CD8-positive, alpha-beta memory T cell (primary cell): Measurements from ENCODE around the gene PTPRM. TPM values are rescaled to one million over a fixed set of nuclear protein-coding genes. Genes with fewer than 3 reads are reported as not detected.

ENCODE experiments used
- CTCF ChIA-PET: fragments of 350-600 bp; sonication (Branson Sonifier 250); formaldehyde crosslinking; loops from one replicate; lab custom pipeline; 2021; ENCODE audit warnings: antibody characterized with exemption; lab: Charles Lee
- POLR2A ChIA-PET: fragments of 350-600 bp; sonication (Branson Sonifier 250); formaldehyde crosslinking; loops from one replicate; lab custom pipeline; 2021; ENCODE audit warnings: antibody characterized with exemption; lab: Charles Lee
- DNase-seq, 5 donors: peaks; one replicate each; pipeline versions ENCODE4 v3.0.0 to v3.0.0-alpha.2; 2020 to 2022; ENCODE audit warnings: mixed read lengths in 1 of 5
- H3K27ac ChIP-seq: one replicate; pipeline ENCODE4 v1.7.0; 2013; ENCODE audit warnings: low read depth, mild to moderate bottlenecking, low read length, moderate library complexity
- H3K27me3 ChIP-seq: 2 replicates; pipeline ENCODE4 v1.7.0; 2013; ENCODE audit warnings: low read length, mild to moderate bottlenecking; ENCODE audit not compliant: insufficient read depth, poor library complexity, severe bottlenecking
- H3K36me3 ChIP-seq: 2 replicates; pipeline ENCODE4 v1.7.0; 2013; ENCODE audit warnings: mild to moderate bottlenecking, low read length, moderate library complexity; ENCODE audit not compliant: insufficient read depth
- H3K4me1 ChIP-seq: 2 replicates; pipeline ENCODE4 v1.7.0; 2013; ENCODE audit warnings: mild to moderate bottlenecking, low read length, moderate library complexity; ENCODE audit not compliant: insufficient read depth
- H3K4me3 ChIP-seq: 2 replicates; pipeline ENCODE4 v1.7.0; 2013; ENCODE audit warnings: mild to moderate bottlenecking, low read length
- H3K9me3 ChIP-seq: 2 replicates; pipeline ENCODE4 v1.7.0; 2013; ENCODE audit warnings: mild to moderate bottlenecking, low read length
- H3K27ac Mint-ChIP-seq, 8 donors: one replicate each; pipeline ENCODE4 v1.8.0; 2020 to 2021; ENCODE audit warnings: mixed read lengths in 8 of 8, mild to moderate bottlenecking in 6 of 8, inconsistent platforms in 3 of 8, moderate library complexity in 3 of 8
- H3K27me3 Mint-ChIP-seq, 2 donors: one replicate each; pipeline ENCODE4 v1.8.0; 2020 to 2021; ENCODE audit warnings: mixed read lengths in 2 of 2, mild to moderate bottlenecking in 1 of 2, moderate library complexity in 1 of 2
- H3K36me3 Mint-ChIP-seq, 3 donors: one replicate each; pipeline ENCODE4 v1.8.0; 2020 to 2021; ENCODE audit warnings: mixed read lengths in 3 of 3, inconsistent platforms in 1 of 3, mild to moderate bottlenecking in 1 of 3
- H3K4me1 Mint-ChIP-seq, 3 donors: one replicate each; pipeline ENCODE4 v1.8.0; 2020 to 2021; ENCODE audit warnings: mixed read lengths in 3 of 3, inconsistent platforms in 1 of 3, mild to moderate bottlenecking in 1 of 3
- H3K4me3 Mint-ChIP-seq, 7 donors: one replicate each; pipeline ENCODE4 v1.8.0; 2020 to 2021; ENCODE audit warnings: mixed read lengths in 7 of 7, mild to moderate bottlenecking in 6 of 7, moderate library complexity in 4 of 7, inconsistent platforms in 2 of 7
- H3K9me3 Mint-ChIP-seq, 5 donors: one replicate each; pipeline ENCODE4 v1.8.0; 2020 to 2022; ENCODE audit warnings: mixed read lengths in 5 of 5, mild to moderate bottlenecking in 3 of 5, moderate library complexity in 2 of 5, inconsistent platforms in 1 of 5
- polyA plus RNA-seq: library from polyadenylated mRNA; unstranded; fragments of 300-500 nt; fragmentation: Illumina TruSeq; gene quantifications from one replicate; pipeline ENCODE4 v1.2.3, GENCODE V29; 2021
- total RNA-seq, 2 experiments: library from RNA; stranded (reverse); gene quantifications; one replicate each; pipeline ENCODE4 v1.2.3, GENCODE V29; 2021

PTPRM gene
- total and polyA plus RNA-seq, 3 experiments from 2014 or later, result 3.9 to 7.4 (median 5.3) TPM

DNA sequence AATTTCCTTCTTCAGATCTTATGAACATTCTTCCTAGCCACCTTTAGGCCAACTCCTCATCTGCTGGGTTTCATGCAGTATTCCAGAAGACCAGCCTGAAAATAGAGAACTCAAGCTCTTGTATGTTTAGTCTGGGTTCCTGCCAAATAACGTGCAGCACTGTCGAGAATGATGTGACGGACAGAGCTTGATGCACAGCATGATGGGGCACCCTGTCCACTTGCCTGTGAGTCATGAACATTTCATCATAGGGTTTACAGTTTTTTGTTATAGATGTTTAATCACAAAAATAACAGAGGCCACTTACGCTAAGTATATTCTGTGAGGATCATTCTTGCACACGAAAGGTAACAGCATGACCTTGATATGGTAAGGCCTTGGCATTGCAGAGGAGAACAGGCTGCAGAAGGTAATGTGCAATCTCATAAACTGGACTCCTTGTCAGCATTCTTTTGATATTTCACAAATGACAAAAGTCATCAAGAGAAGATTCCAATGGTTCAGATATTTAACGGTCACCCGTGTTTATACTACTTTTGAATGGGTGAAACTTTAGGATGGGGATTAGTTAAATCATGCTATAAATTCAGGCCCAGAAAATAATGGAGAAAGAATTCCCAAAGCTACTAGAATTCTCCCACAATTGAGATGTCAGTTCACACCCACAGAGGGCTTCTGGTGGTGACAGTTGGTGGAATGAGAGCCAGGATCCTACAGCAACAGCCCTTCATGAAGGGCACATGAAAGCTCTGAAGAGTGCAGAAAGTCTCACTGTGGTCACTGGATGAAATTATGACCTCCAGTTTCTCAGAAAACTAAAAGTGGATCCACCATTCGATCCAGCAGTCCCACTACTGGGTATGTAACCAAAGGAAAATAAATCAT lies 646.0 kb downstream of the PTPRM start:
- H3K27me3 Mint-ChIP-seq, result no peaks in the 10 kb centered on the region
- Histone ChIP-seq H3K4me1 (no peaks in the 10 kb centered on the region), H3K4me3 (no peak overlapping the region), H3K27me3 (no peaks in the 10 kb centered on the region), H3K9me3 (no peaks in the 10 kb centered on the region), H3K27ac (no peak overlapping the region), H3K36me3 (no peaks in the 10 kb centered on the region)
- no peak overlapping the region for H3K4me3 Mint-ChIP-seq
- peaks cover 0 to 3% (median 0%) of the 10 kb centered on the region in 3 donors for H3K36me3 Mint-ChIP-seq
- H3K4me1 Mint-ChIP-seq, result no peaks in the 10 kb centered on the region
- POLR2A ChIA-PET, result no interaction called here
- H3K9me3 Mint-ChIP-seq, result peaks cover 0 to 5% (median 0%) of the 10 kb centered on the region in 5 donors
- CTCF ChIA-PET, result no interaction called here
- DNase-seq, result no peak
- H3K27ac Mint-ChIP-seq, result no peak overlapping the region

GRCh38 chr18:8215741-8216140 lies 648.6 kb downstream of the PTPRM start:
- no peak overlapping the region for H3K4me3 ChIP-seq
- ChIA-PET CTCF (no interaction called here), POLR2A (no interaction called here)
- Mint-ChIP-seq H3K27ac (no peak overlapping the region), H3K4me1 (no peaks in the 10 kb centered on the region), H3K4me3 (no peak overlapping the region), H3K36me3 (peaks cover 0 to 3% (median 0%) of the 10 kb centered on the region in 3 donors), H3K27me3 (no peaks in the 10 kb centered on the region), H3K9me3 (peaks cover 0 to 3% (median 0%) of the 10 kb centered on the region in 5 donors)
- H3K9me3 ChIP-seq, result no peaks in the 10 kb centered on the region
- no peaks in the 10 kb centered on the region for H3K27me3 ChIP-seq
- H3K27ac ChIP-seq, result no peak overlapping the region
- no peaks in the 10 kb centered on the region for H3K4me1 ChIP-seq
- no peak for DNase-seq
- no peaks in the 10 kb centered on the region for H3K36me3 ChIP-seq

GRCh38 chr18:8217051-8217564 lies 650.0 kb downstream of the PTPRM start:
- peaks cover 0 to 4% (median 0%) of the 10 kb centered on the region in 5 donors for H3K9me3 Mint-ChIP-seq
- no peaks in the 10 kb centered on the region for H3K27me3 Mint-ChIP-seq
- no peaks in the 10 kb centered on the region for H3K36me3 Mint-ChIP-seq
- Histone ChIP-seq H3K4me1 (no peaks in the 10 kb centered on the region), H3K9me3 (no peaks in the 10 kb centered on the region), H3K36me3 (no peaks in the 10 kb centered on the region), H3K27me3 (no peaks in the 10 kb centered on the region), H3K4me3 (no peak overlapping the region), H3K27ac (no peak overlapping the region)
- ChIA-PET POLR2A (no interaction called here), CTCF (no interaction called here)
- no peak for DNase-seq
- no peaks in the 10 kb centered on the region for H3K4me1 Mint-ChIP-seq
- H3K27ac Mint-ChIP-seq, result no peak overlapping the region
- no peak overlapping the region for H3K4me3 Mint-ChIP-seq

DNA sequence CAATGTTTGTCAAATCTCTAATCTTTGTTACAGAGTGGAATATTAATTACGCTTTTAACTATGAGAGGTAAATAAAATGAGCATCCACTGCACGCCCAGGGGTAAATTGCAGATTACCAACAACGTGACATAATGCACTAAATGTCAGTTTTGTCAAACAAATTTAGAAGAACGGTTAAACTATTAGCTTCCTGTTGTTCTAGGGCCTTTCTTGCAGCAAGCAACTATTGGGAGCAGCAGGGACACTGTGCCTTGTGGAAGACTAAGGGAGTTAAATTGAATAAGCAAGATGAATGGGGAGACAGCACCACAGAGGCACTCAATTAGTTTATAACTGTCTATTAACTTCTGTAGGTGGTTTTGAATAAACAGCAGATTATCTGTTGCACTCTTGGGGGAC lies 651.1 kb downstream of the PTPRM start:
- no peaks in the 10 kb centered on the region for H3K36me3 ChIP-seq
- POLR2A ChIA-PET, result no interaction called here
- no peaks in the 10 kb centered on the region for H3K9me3 ChIP-seq
- H3K4me1 ChIP-seq, result no peaks in the 10 kb centered on the region
- H3K4me3 ChIP-seq, result no peak overlapping the region
- no peak overlapping the region for H3K27ac Mint-ChIP-seq
- H3K4me1 Mint-ChIP-seq, result no peaks in the 10 kb centered on the region
- no peaks in the 10 kb centered on the region for H3K27me3 Mint-ChIP-seq
- DNase-seq, result no peak
- no peak overlapping the region for H3K4me3 Mint-ChIP-seq
- CTCF ChIA-PET, result no interaction called here
- H3K36me3 Mint-ChIP-seq, result no peaks in the 10 kb centered on the region
- H3K9me3 Mint-ChIP-seq, result peaks cover 0 to 4% (median 0%) of the 10 kb centered on the region in 5 donors
- no peaks in the 10 kb centered on the region for H3K27me3 ChIP-seq
- no peak overlapping the region for H3K27ac ChIP-seq

DNA sequence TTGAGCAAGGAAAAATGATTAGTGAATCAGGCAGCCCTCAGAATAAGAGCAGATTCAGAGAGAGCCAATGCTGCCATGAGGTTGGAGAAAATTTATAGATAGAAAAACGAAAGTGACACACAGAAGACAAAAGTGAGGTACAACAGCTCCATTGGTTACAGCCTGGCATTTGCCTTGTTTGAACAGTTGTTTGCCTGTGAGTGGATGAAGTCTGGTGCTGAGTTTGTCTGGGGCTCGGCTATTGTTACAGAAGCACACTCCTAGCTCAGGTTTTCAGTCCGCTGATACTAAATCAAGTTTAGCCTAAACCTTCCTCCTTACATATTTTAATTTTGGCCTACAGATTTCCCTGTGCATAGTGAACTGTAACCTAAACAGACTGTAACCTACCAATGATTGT lies 654.3 kb downstream of the PTPRM start:
- CTCF ChIA-PET, result no interaction called here
- Mint-ChIP-seq H3K4me3 (no peak overlapping the region), H3K27me3 (no peaks in the 10 kb centered on the region), H3K27ac (no peak overlapping the region), H3K36me3 (no peaks in the 10 kb centered on the region), H3K9me3 (peaks cover 0 to 4% (median 3%) of the 10 kb centered on the region in 5 donors), H3K4me1 (no peaks in the 10 kb centered on the region)
- POLR2A ChIA-PET, result no interaction called here
- DNase-seq, result no peak
- no peaks in the 10 kb centered on the region for H3K36me3 ChIP-seq
- no peaks in the 10 kb centered on the region for H3K27me3 ChIP-seq
- H3K4me1 ChIP-seq, result no peaks in the 10 kb centered on the region
- no peaks in the 10 kb centered on the region for H3K9me3 ChIP-seq
- no peak overlapping the region for H3K4me3 ChIP-seq
- H3K27ac ChIP-seq, result no peak overlapping the region

DNA sequence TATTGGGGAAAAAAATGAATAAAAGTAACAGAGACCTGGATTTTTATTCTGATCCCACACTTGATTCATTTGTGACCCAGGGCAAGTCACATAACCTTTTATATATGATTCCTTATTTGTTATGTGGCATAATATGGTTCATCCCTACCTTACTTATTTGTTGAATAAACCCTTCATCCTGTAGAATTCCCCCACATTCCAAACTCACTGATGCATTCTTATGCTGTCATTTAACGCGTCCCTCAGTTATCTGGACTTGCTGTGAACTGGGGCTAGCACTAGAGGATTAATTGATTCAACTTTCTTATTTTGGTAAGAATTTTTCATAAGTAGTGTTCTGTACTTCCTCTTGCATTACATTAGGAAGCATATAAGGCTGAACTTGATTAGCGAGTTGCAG lies 657.5 kb downstream of the PTPRM start:
- Mint-ChIP-seq H3K4me1 (no peaks in the 10 kb centered on the region), H3K4me3 (no peak overlapping the region), H3K27ac (no peak overlapping the region), H3K36me3 (no peaks in the 10 kb centered on the region), H3K27me3 (no peaks in the 10 kb centered on the region), H3K9me3 (peaks cover 0 to 9% (median 3%) of the 10 kb centered on the region in 5 donors)
- CTCF ChIA-PET, result no interaction called here
- Histone ChIP-seq H3K36me3 (no peaks in the 10 kb centered on the region), H3K4me3 (no peak overlapping the region), H3K27me3 (no peaks in the 10 kb centered on the region), H3K9me3 (no peaks in the 10 kb centered on the region), H3K4me1 (no peaks in the 10 kb centered on the region), H3K27ac (no peak overlapping the region)
- POLR2A ChIA-PET, result no interaction called here
- DNase-seq, result no peak

DNA sequence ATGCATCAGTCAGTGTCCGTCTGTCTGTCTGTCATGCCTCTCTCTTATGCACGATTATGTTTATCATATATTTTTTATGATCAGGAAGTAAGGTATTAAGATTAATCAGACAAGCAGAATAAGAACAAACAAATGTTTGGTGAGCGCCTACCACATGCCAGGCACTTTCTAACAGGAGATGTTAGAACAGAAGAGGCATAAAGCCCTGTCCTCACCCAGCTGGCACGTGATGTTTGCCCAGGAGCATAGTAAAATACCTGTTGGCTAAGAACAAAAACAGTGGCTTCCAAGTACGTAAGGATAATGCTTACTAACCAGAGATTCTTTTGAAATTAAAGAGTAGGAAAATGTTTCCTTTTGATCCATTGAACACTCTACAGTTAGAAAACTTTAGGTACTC lies 661.9 kb downstream of the PTPRM start:
- CTCF ChIA-PET, result no interaction called here

DNA sequence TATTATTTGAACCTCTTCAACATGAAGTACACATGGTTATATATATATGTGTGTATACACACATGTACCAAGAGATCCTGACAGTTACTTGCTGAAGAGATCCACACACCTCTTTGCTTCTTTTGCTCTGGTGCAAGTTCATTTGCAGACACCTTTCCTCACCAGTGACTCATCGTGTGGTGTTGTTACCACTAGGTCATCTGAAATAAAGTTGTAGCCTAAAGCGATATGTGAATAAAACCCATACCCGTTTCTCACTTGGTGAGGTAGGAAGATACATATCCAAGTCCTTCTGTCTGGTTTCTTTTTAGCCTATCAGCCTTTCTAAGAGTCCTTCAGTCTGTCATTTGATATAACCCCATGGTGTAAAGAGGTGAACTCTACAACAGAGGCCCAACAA lies 662.7 kb downstream of the PTPRM start:
- no peak overlapping the region for H3K4me3 Mint-ChIP-seq
- no peaks in the 10 kb centered on the region for H3K4me1 ChIP-seq
- H3K27me3 ChIP-seq, result no peaks in the 10 kb centered on the region
- H3K27ac ChIP-seq, result no peak overlapping the region
- H3K27me3 Mint-ChIP-seq, result no peaks in the 10 kb centered on the region
- peaks cover 0 to 10% (median 0%) of the 10 kb centered on the region in 5 donors for H3K9me3 Mint-ChIP-seq
- CTCF ChIA-PET, result no interaction called here
- H3K9me3 ChIP-seq, result no peaks in the 10 kb centered on the region
- DNase-seq, result no peak
- H3K36me3 Mint-ChIP-seq, result peaks cover 0 to 1% (median 0%) of the 10 kb centered on the region in 3 donors
- no peaks in the 10 kb centered on the region for H3K4me1 Mint-ChIP-seq
- POLR2A ChIA-PET, result no interaction called here
- H3K27ac Mint-ChIP-seq, result no peak overlapping the region
- no peak overlapping the region for H3K4me3 ChIP-seq
- no peaks in the 10 kb centered on the region for H3K36me3 ChIP-seq

More for the DNA sequence above, 661.9 kb downstream of the PTPRM start:
- no peak overlapping the region for H3K27ac Mint-ChIP-seq
- no peak for DNase-seq
- H3K36me3 Mint-ChIP-seq, result peaks cover 0 to 1% (median 0%) of the 10 kb centered on the region in 3 donors
- H3K36me3 ChIP-seq, result no peaks in the 10 kb centered on the region
- peaks cover 0 to 6% (median 0%) of the 10 kb centered on the region in 5 donors for H3K9me3 Mint-ChIP-seq
- no peaks in the 10 kb centered on the region for H3K9me3 ChIP-seq
- H3K27ac ChIP-seq, result no peak overlapping the region
- no peak overlapping the region for H3K4me3 ChIP-seq
- no peaks in the 10 kb centered on the region for H3K27me3 Mint-ChIP-seq
- no peaks in the 10 kb centered on the region for H3K4me1 ChIP-seq
- POLR2A ChIA-PET, result no interaction called here
- H3K4me3 Mint-ChIP-seq, result no peak overlapping the region
- no peaks in the 10 kb centered on the region for H3K27me3 ChIP-seq
- no peaks in the 10 kb centered on the region for H3K4me1 Mint-ChIP-seq
